Adrenal gland (tissue), 5 donors: Measurements from ENCODE around the gene EPHB2.

Experiments
- POLR2A ChIP-seq, 2 donors: fragments of 450-650 bp; IDR thresholded peaks; one replicate each; pipeline ENCODE4 v1.6.1; 2017; ENCODE audit warnings: antibody characterized with exemption in 2 of 2, mild to moderate bottlenecking in 2 of 2, moderate library complexity in 1 of 2
- TF ChIP-seq, protein P1 (sequence below), 6 experiments: fragments of 450-650 bp in 4 of 6; fragments of 200-600 bp in 2 of 6; sonication (generic) in 1 of 6; IDR thresholded peaks; 1 replicate in 5 of 6; 2 replicates in 1 of 6; pipeline versions ENCODE4 v1.5.1 to v1.8.0; 2016 to 2021; ENCODE audit warnings: antibody characterized with exemption in 6 of 6, mild to moderate bottlenecking in 2 of 6, moderate library complexity in 1 of 6
- donor health status: DM: no; HTN: no; CAD: no.

GRCh38 chr1:22741118-22741517, 30.5 kb downstream of the EPHB2 start:
- TF ChIP-seq, protein P1, sequence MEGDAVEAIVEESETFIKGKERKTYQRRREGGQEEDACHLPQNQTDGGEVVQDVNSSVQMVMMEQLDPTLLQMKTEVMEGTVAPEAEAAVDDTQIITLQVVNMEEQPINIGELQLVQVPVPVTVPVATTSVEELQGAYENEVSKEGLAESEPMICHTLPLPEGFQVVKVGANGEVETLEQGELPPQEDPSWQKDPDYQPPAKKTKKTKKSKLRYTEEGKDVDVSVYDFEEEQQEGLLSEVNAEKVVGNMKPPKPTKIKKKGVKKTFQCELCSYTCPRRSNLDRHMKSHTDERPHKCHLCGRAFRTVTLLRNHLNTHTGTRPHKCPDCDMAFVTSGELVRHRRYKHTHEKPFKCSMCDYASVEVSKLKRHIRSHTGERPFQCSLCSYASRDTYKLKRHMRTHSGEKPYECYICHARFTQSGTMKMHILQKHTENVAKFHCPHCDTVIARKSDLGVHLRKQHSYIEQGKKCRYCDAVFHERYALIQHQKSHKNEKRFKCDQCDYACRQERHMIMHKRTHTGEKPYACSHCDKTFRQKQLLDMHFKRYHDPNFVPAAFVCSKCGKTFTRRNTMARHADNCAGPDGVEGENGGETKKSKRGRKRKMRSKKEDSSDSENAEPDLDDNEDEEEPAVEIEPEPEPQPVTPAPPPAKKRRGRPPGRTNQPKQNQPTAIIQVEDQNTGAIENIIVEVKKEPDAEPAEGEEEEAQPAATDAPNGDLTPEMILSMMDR (IDR thresholded peaks at IDR 0.05), result no peak
- no peak for TF ChIP-seq POLR2A (IDR thresholded peaks at IDR 0.05)
